Endothelial cell of umbilical vein (primary cell): ENCODE data around the gene SLC9A1. TPM values are rescaled to one million over a fixed set of nuclear protein-coding genes. Genes with fewer than 3 reads are reported as not detected.

Source experiments
- BruUV-seq: library from RNA; stranded (reverse); fragments of 400-500 nt; replicated peaks from 2 replicates; lab custom pipeline; 2021; lab: Mats Ljungman, UMichigan
- CTCF ChIA-PET: fragments of 300-600, 350-600 bp; sonication (Branson Sonifier 250); formaldehyde crosslinking; loops from one replicate; lab custom pipeline; 2021; ENCODE audit warnings: antibody characterized with exemption, inconsistent platforms; lab: Charles Lee
- POLR2A ChIA-PET: fragments of 300-600, 350-600 bp; sonication (Branson Sonifier 250); formaldehyde crosslinking; loops from one replicate; lab custom pipeline; 2021; ENCODE audit warnings: antibody characterized with exemption, inconsistent platforms; lab: Charles Lee
- DNase-seq: peaks from one replicate; pipeline ENCODE4 v3.0.0-alpha.2; 2011; ENCODE audit warnings: low read depth, low spot score
- FAIRE-seq: peaks from 2 replicates; lab custom pipeline; 2011; peaks lifted over from hg19 to GRCh38; lab: Jason Lieb, UNC
- H2AFZ ChIP-seq: 2 replicates; pipeline ENCODE4 v1.6.0; 2012; ENCODE audit warnings: low read depth, low read length, control low read depth, inconsistent platforms
- H3K27ac ChIP-seq: 2 replicates; pipeline ENCODE4 v1.5.1; 2011; ENCODE audit warnings: low read depth, mild to moderate bottlenecking, control low read depth, low read length, moderate library complexity; ENCODE audit not compliant: insufficient read depth
- H3K27me3 ChIP-seq, 2 experiments: 2 replicates each; pipeline versions ENCODE4 v1.6.0 to v1.6.1; 2011; ENCODE audit warnings: low read length in 2 of 2, mixed read lengths in 1 of 2; ENCODE audit not compliant: control insufficient read depth in 2 of 2, insufficient read depth in 2 of 2
- H3K36me3 ChIP-seq, 2 experiments: 2 replicates in 1 of 2; 3 replicates in 1 of 2; pipeline ENCODE4 v1.5.1; 2011; ENCODE audit warnings: low read length in 2 of 2, mild to moderate bottlenecking in 1 of 2, moderate library complexity in 1 of 2; ENCODE audit not compliant: control insufficient read depth in 2 of 2, insufficient read depth in 2 of 2; ENCODE audit errors: extremely low read depth in 1 of 2
- H3K4me1 ChIP-seq: 3 replicates; pipeline ENCODE4 v1.5.1; 2011; ENCODE audit warnings: mild to moderate bottlenecking, low read length; ENCODE audit not compliant: control insufficient read depth, insufficient read depth; ENCODE audit errors: extremely low read depth
- H3K4me2 ChIP-seq: 2 replicates; pipeline ENCODE4 v1.6.1; 2011; ENCODE audit warnings: low read length, control low read depth, mixed read lengths; ENCODE audit not compliant: insufficient read depth
- H3K4me3 ChIP-seq, 3 experiments: fragments of 200-600 bp in 1 of 3; sonication (generic), shearing (Covaris generic) in 1 of 3; replicated peaks in 1 of 3; 2 replicates each; pipeline ENCODE4 v1.5.1; 2011 to 2016; ENCODE audit warnings: control low read depth in 3 of 3, low read length in 3 of 3, mild to moderate bottlenecking in 2 of 3, inconsistent platforms in 1 of 3, low read depth in 1 of 3, moderate library complexity in 1 of 3; ENCODE audit not compliant: insufficient read depth in 1 of 3
- H3K79me2 ChIP-seq: 2 replicates; pipeline ENCODE4 v1.6.0; 2012; ENCODE audit warnings: low read length, inconsistent platforms; ENCODE audit not compliant: control insufficient read depth, insufficient read depth
- H3K9ac ChIP-seq: replicated peaks from 2 replicates; pipeline ENCODE3; 2011; ENCODE audit warnings: low read length, control low read depth; ENCODE audit not compliant: insufficient read depth; ENCODE audit errors: extremely low read depth
- H3K9me1 ChIP-seq: replicated peaks from 3 replicates; pipeline ENCODE4 v1.6.0; 2011; ENCODE audit warnings: mild to moderate bottlenecking, low read length; ENCODE audit not compliant: control insufficient read depth, insufficient read depth; ENCODE audit errors: extremely low read depth
- H3K9me3 ChIP-seq: replicated peaks from 2 replicates; pipeline ENCODE4 v1.5.1; 2012; ENCODE audit warnings: low read length, inconsistent platforms; ENCODE audit not compliant: control insufficient read depth, insufficient read depth
- H4K20me1 ChIP-seq: replicated peaks from 2 replicates; pipeline ENCODE3; 2011; ENCODE audit warnings: mild to moderate bottlenecking, low read length; ENCODE audit not compliant: control insufficient read depth, insufficient read depth; ENCODE audit errors: extremely low read depth
- EZH2 ChIP-seq: IDR thresholded peaks from 2 replicates; pipeline ENCODE4 v1.6.1; 2012; ENCODE audit warnings: borderline replicate concordance, low read depth, mild to moderate bottlenecking, moderate library complexity, low read length, inconsistent platforms; ENCODE audit not compliant: severe bottlenecking
- FOS ChIP-seq: IDR thresholded peaks from 2 replicates; pipeline ENCODE4 v1.6.1; 2011; ENCODE audit warnings: mild to moderate bottlenecking, low read length, moderate library complexity, borderline replicate concordance; ENCODE audit not compliant: insufficient read depth
- GATA2 ChIP-seq: IDR thresholded peaks from 2 replicates; pipeline ENCODE4 v1.7.0; 2011; ENCODE audit warnings: low read depth, mild to moderate bottlenecking, moderate library complexity, mixed read lengths, low read length; ENCODE audit not compliant: insufficient read length, insufficient read depth
- JUN ChIP-seq: IDR thresholded peaks from 2 replicates; pipeline ENCODE4 v1.6.1; 2011; ENCODE audit warnings: borderline replicate concordance, low read depth; ENCODE audit not compliant: insufficient read length, insufficient read depth
- MAX ChIP-seq: IDR thresholded peaks from 2 replicates; pipeline ENCODE4 v1.6.1; 2011; ENCODE audit not compliant: insufficient read depth, insufficient read length
- MYC ChIP-seq: IDR thresholded peaks from one replicate; pipeline ENCODE4 v1.6.1; 2011; ENCODE audit warnings: mild to moderate bottlenecking, low read depth, low read length
- POLR2A ChIP-seq: IDR thresholded peaks from 2 replicates; pipeline ENCODE4 v1.6.1; 2012; ENCODE audit warnings: low read depth, mild to moderate bottlenecking, control low read depth, low read length
- POLR2AphosphoS5 ChIP-seq: IDR thresholded peaks from 2 replicates; pipeline ENCODE4 v1.6.1; 2012; ENCODE audit warnings: low read depth, mild to moderate bottlenecking, control low read depth, low read length, moderate library complexity; ENCODE audit not compliant: insufficient read depth
- dilution Hi-C: fragments of 300-500 bp; cut with MboI; formaldehyde crosslinking; loops from one replicate; pipeline ENCODE4 v1.15.0; 2019; ENCODE audit warnings: low sequenced_read_pairs; ENCODE audit not compliant: extremely low pct_ligation_motif_present
- intact Hi-C: fragments of 100-400 bp; cut with micrococcal nuclease; formaldehyde crosslinking; loops from one replicate; pipeline ENCODE4 v1.10.0; 2022
- polyA plus RNA-seq, 4 experiments: library from polyadenylated mRNA; depleted of rRNA in 3 of 4; stranded (reverse) in 3 of 4; unstranded in 1 of 4; fragments of >200 nt; gene quantifications; 2 replicates each; pipeline versions ENCODE4 v1.2.1 to v1.2.3, GENCODE V29; 2011 to 2012; ENCODE audit warnings: missing spikeins in 1 of 4
- total RNA-seq: library from RNA; stranded (reverse); gene quantifications from 2 replicates; pipeline ENCODE4 v1.2.3, GENCODE V29; 2021
- TF ChIP-seq, protein P1 (sequence below), 2 donors: IDR thresholded peaks; 1 replicate in 1 of 2; 2 replicates in 1 of 2; pipeline ENCODE4 v1.5.1; 2011; ENCODE audit warnings: low read length in 2 of 2, mild to moderate bottlenecking in 2 of 2, moderate library complexity in 2 of 2, control low read depth in 1 of 2, inconsistent platforms in 1 of 2, low read depth in 1 of 2; ENCODE audit not compliant: insufficient read depth in 1 of 2; ENCODE audit errors: extremely low read depth in 1 of 2

SLC9A1 gene
- total and polyA plus RNA-seq, 2 donors (not counting 3 experiments of a cell fraction or from before 2014, with no cell fraction given), result 22.8 to 59.2 TPM

DNA sequence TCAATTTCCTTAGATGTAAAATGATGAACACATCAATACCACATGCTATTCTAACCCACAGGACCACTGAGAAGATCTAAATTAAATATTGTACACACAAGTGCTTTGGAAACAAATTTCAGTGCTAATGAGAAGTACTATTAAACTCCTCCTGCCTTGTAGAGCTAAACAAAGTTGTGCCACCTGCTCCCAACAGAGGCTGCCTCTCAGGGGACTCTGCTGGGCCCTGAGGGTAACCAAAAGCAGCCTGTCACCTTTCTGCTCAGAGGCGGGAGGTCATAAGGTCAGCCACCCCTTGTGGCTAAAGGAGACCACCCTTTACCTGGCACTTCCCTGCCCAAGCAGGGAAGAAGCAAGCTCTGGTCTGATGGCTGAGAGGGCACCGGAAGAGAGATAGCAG lies 6.3 kb downstream of the SLC9A1 start:
- no TSS peak for BruUV-seq
- intact Hi-C loops, result no loop called here

GRCh38 chr1:27147842-27148518 lies 6.9 kb downstream of the SLC9A1 start:
- intact Hi-C loops, result no loop called here

More for the DNA sequence above, 6.3 kb downstream of the SLC9A1 start:
- FAIRE-seq (no peak), DNase-seq (no peak)
- no peaks in the 10 kb centered on the region for H3K27me3 ChIP-seq
- dilution Hi-C loops, result no loop called here
- H3K4me2 ChIP-seq, result no peak overlapping the region
- no peak overlapping the region for H3K4me3 ChIP-seq
- H3K36me3 ChIP-seq, result no peaks in the 10 kb centered on the region
- no peaks in the 10 kb centered on the region for H3K9me3 ChIP-seq
- peaks cover 19% of the 10 kb centered on the region for H3K4me1 ChIP-seq
- H3K9ac ChIP-seq, result no peak overlapping the region
- POLR2A ChIA-PET, result no interaction called here
- H3K79me2 ChIP-seq, result peaks cover 79% of the 10 kb centered on the region
- no peak overlapping the region for H3K27ac ChIP-seq
- H3K9me1 ChIP-seq, result no peaks in the 10 kb centered on the region
- H2AFZ ChIP-seq, result no peak overlapping the region
- no peaks in the 10 kb centered on the region for H4K20me1 ChIP-seq
- TF ChIP-seq FOS, result no peak
- CTCF ChIA-PET, result interaction anchor here (2.2 kb wide), 1 partner anchor 36 kb away, joined by 5 read pairs; no protein-coding TSS in a partner anchor

More at GRCh38 chr1:27147842-27148518, 6.9 kb downstream of the SLC9A1 start:
- Histone ChIP-seq H3K4me2 (no peak overlapping the region), H3K79me2 (peaks cover 79% of the 10 kb centered on the region), H3K9me1 (no peaks in the 10 kb centered on the region), H3K9ac (no peak overlapping the region), H2AFZ (no peak overlapping the region), H3K27me3 (no peaks in the 10 kb centered on the region), H3K27ac (no peak overlapping the region), H4K20me1 (no peaks in the 10 kb centered on the region), H3K9me3 (no peaks in the 10 kb centered on the region), H3K4me1 (peaks cover 13% of the 10 kb centered on the region), H3K4me3 (no peak overlapping the region), H3K36me3 (no peaks in the 10 kb centered on the region)
- ChIA-PET CTCF (interaction anchor here (2.2 kb wide), 1 partner anchor 36 kb away, joined by 5 read pairs; no protein-coding TSS in a partner anchor), POLR2A (no interaction called here)
- no peak for FAIRE-seq
- TF ChIP-seq POLR2AphosphoS5 (no peak), MYC (no peak), POLR2A (no peak), GATA2 (no peak), JUN (no peak), FOS (no peak), MAX (no peak), EZH2 (no peak)
- TF ChIP-seq, protein P1, sequence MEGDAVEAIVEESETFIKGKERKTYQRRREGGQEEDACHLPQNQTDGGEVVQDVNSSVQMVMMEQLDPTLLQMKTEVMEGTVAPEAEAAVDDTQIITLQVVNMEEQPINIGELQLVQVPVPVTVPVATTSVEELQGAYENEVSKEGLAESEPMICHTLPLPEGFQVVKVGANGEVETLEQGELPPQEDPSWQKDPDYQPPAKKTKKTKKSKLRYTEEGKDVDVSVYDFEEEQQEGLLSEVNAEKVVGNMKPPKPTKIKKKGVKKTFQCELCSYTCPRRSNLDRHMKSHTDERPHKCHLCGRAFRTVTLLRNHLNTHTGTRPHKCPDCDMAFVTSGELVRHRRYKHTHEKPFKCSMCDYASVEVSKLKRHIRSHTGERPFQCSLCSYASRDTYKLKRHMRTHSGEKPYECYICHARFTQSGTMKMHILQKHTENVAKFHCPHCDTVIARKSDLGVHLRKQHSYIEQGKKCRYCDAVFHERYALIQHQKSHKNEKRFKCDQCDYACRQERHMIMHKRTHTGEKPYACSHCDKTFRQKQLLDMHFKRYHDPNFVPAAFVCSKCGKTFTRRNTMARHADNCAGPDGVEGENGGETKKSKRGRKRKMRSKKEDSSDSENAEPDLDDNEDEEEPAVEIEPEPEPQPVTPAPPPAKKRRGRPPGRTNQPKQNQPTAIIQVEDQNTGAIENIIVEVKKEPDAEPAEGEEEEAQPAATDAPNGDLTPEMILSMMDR (IDR thresholded peaks at IDR 0.05; ENCODE audit: extremely low read depth in 1 of 2, insufficient read depth in 1 of 2, low read depth in 1 of 2, low read length in 2 of 2), result no peak
- BruUV-seq, result no TSS peak
- dilution Hi-C loops, result no loop called here
- no peak for DNase-seq
